Bronchial epithelial cell (primary cell): ENCODE measurements around the gene PDE8A. TPM values are rescaled to one million over a fixed set of nuclear protein-coding genes. Genes with fewer than 3 reads are reported as not detected.

Source experiments
- DNase-seq: peaks from one replicate; pipeline ENCODE4 v3.0.0-alpha.2; 2010; ENCODE audit warnings: low read depth
- FAIRE-seq: peaks from 2 replicates; lab custom pipeline; 2011; peaks lifted over from hg19 to GRCh38; lab: Jason Lieb, UNC
- H3K27me3 ChIP-seq: 2 replicates; pipeline ENCODE4 v1.5.1; 2011; ENCODE audit warnings: low read length; ENCODE audit not compliant: control insufficient read depth, insufficient read depth
- H3K36me3 ChIP-seq: 2 replicates; pipeline ENCODE4 v1.5.1; 2011; ENCODE audit warnings: low read length; ENCODE audit not compliant: control insufficient read depth, insufficient read depth
- H3K4me3 ChIP-seq: 2 replicates; pipeline ENCODE4 v1.5.1; 2011; ENCODE audit warnings: mild to moderate bottlenecking, low read depth, low read length, control low read depth
- CTCF ChIP-seq: IDR thresholded peaks from 2 replicates; pipeline ENCODE4 v1.5.1; 2011; ENCODE audit warnings: mild to moderate bottlenecking, moderate library complexity, low read length, control low read depth, inconsistent platforms; ENCODE audit not compliant: insufficient read depth, severe bottlenecking
- total RNA-seq: library from RNA; depleted of rRNA; stranded (reverse); fragments of >200 nt; gene quantifications from 2 replicates; pipeline ENCODE4 v1.2.1, GENCODE V29; 2014

Gene PDE8A
- total RNA-seq, 1 donor from 2014 or later: 11.6 TPM

GRCh38 chr15:85028416-85028815, 46.8 kb downstream of the PDE8A start:
- no peak for FAIRE-seq
- H3K27me3 ChIP-seq: no peaks in the 10 kb centered on the region
- DNase-seq: no peak
- TF ChIP-seq CTCF: no peak
- H3K36me3 ChIP-seq: no peaks in the 10 kb centered on the region
- H3K4me3 ChIP-seq: no peak overlapping the region

GRCh38 chr15:85029221-85029620, 47.6 kb downstream of the PDE8A start:
- no peak overlapping the region for H3K4me3 ChIP-seq
- no peak for TF ChIP-seq CTCF
- FAIRE-seq (no peak), DNase-seq (no peak)
- no peaks in the 10 kb centered on the region for H3K36me3 ChIP-seq
- no peaks in the 10 kb centered on the region for H3K27me3 ChIP-seq

GRCh38 chr15:85030301-85030929, 48.8 kb downstream of the PDE8A start:
- FAIRE-seq (no peak), DNase-seq (peak; percentile 70)
- Histone ChIP-seq H3K27me3 (no peaks in the 10 kb centered on the region), H3K4me3 (no peak overlapping the region), H3K36me3 (no peaks in the 10 kb centered on the region)
- TF ChIP-seq CTCF: no peak

GRCh38 chr15:85031086-85031943, 49.7 kb downstream of the PDE8A start:
- TF ChIP-seq CTCF: no peak
- H3K27me3 ChIP-seq: no peaks in the 10 kb centered on the region
- no peak for FAIRE-seq
- H3K36me3 ChIP-seq: no peaks in the 10 kb centered on the region
- no peak for DNase-seq
- H3K4me3 ChIP-seq: no peak overlapping the region

GRCh38 chr15:85031944-85032558, 50.4 kb downstream of the PDE8A start:
- H3K27me3 ChIP-seq: no peaks in the 10 kb centered on the region
- H3K36me3 ChIP-seq: no peaks in the 10 kb centered on the region
- DNase-seq (no peak), FAIRE-seq (no peak)
- TF ChIP-seq CTCF: no peak
- no peak overlapping the region for H3K4me3 ChIP-seq
